GM21723 (cell line): Measurements from ENCODE around the gene ZNF879.
A peak's percentile ranks its signal among the peaks of the same experiment; 100 is the strongest.

Source experiments
- ATAC-seq: cut with Tn5 transposase; IDR thresholded peaks from one replicate; pipeline ENCODE4 v1.9.1; 2021; ENCODE audit warnings: mild to moderate bottlenecking, moderate library complexity; ENCODE audit not compliant: unreplicated experiment

ZNF879 gene

GRCh38 chr5:179023528-179024189 lies at the start of gene ZNF879:
Gene ZNF879, plus strand, starts transcription at chr5:179023804. Its CDS starts 1,201 bp downstream, at chr5:179025005.
- peak; percentile 86 for ATAC-seq

GRCh38 chr5:178981381-178981780 lies 42.2 kb upstream of the ZNF879 start:
- ATAC-seq: no peak

- ATAC-seq: no peak
Measured at GRCh38 chr5:178982941-178983340, 40.7 kb upstream of the ZNF879 start.

- no peak for ATAC-seq
Measured at GRCh38 chr5:178983728-178984127, 39.9 kb upstream of the ZNF879 start.

- ATAC-seq: no peak
Measured at GRCh38 chr5:178984145-178985072, 39.2 kb upstream of the ZNF879 start.

GRCh38 chr5:178986326-178986960 lies 37.2 kb upstream of the ZNF879 start:
- ATAC-seq: no peak

- no peak for ATAC-seq
Measured at GRCh38 chr5:178988436-178989220, 35.0 kb upstream of the ZNF879 start.

- no peak for ATAC-seq
Measured at GRCh38 chr5:178989311-178989710, 34.3 kb upstream of the ZNF879 start.

GRCh38 chr5:178990491-178990890 lies 33.1 kb upstream of the ZNF879 start:
- ATAC-seq: no peak

GRCh38 chr5:178991190-178992145 lies 32.1 kb upstream of the ZNF879 start:
- no peak for ATAC-seq

- no peak for ATAC-seq
Measured at GRCh38 chr5:178992291-178992895, 31.2 kb upstream of the ZNF879 start.

GRCh38 chr5:178993236-178993765 lies 30.3 kb upstream of the ZNF879 start:
- ATAC-seq: no peak

GRCh38 chr5:178993955-178994579 lies 29.5 kb upstream of the ZNF879 start:
- ATAC-seq: no peak

- no peak for ATAC-seq
Measured at GRCh38 chr5:178994580-178995340, 28.8 kb upstream of the ZNF879 start, which contains the start of gene GRM6. Gene GRM6, minus strand, starts transcription at chr5:178995320. Its CDS starts 376 bp downstream, at chr5:178994944.

- no peak for ATAC-seq
Measured at GRCh38 chr5:178995341-178995690, 28.3 kb upstream of the ZNF879 start.

- ATAC-seq: no peak
Measured at GRCh38 chr5:178996156-178996555, 27.4 kb upstream of the ZNF879 start.

GRCh38 chr5:178997191-178997590 lies 26.4 kb upstream of the ZNF879 start:
- ATAC-seq: no peak

GRCh38 chr5:178998441-178998840 lies 25.2 kb upstream of the ZNF879 start:
- no peak for ATAC-seq
